OCI-LY3 (cell line): ENCODE results near the gene TRMU.
A peak's percentile ranks its signal among the peaks of the same experiment; 100 is the strongest.

Experiments used
- H2AFZ ChIP-seq: fragments of 200-600, 300-600 bp; shearing (Covaris generic); 2 replicates; pipeline ENCODE4 v1.6.0; 2014; ENCODE audit warnings: antibody characterized with exemption, low read depth, low read length
- H3K27ac ChIP-seq: fragments of 200-600, 300-600 bp; sonication (generic); 2 replicates; pipeline ENCODE4 v1.5.1; 2014; ENCODE audit warnings: mild to moderate bottlenecking, low read length, moderate library complexity, mixed read lengths
- H3K27me3 ChIP-seq: fragments of 200-600, 300-600 bp; sonication (generic); 2 replicates; pipeline ENCODE4 v1.6.1; 2014; ENCODE audit warnings: low read depth, low read length, mixed read lengths
- H3K36me3 ChIP-seq: fragments of 200-600, 300-600 bp; sonication (generic); replicated peaks from 2 replicates; pipeline ENCODE3; 2014; ENCODE audit warnings: low read depth, low read length, mixed read lengths
- H3K4me1 ChIP-seq: fragments of 300-600, 200-600 bp; sonication (generic); 2 replicates; pipeline ENCODE4 v1.6.1; 2014; ENCODE audit warnings: low read length, mixed read lengths
- H3K4me2 ChIP-seq: fragments of 200-600, 300-600 bp; sonication (generic); 2 replicates; pipeline ENCODE4 v1.6.1; 2014; ENCODE audit warnings: low read length, mixed read lengths
- H3K4me3 ChIP-seq: fragments of 300-600, 200-600 bp; sonication (generic); 2 replicates; pipeline ENCODE4 v1.5.1; 2014; ENCODE audit warnings: antibody characterized with exemption, mild to moderate bottlenecking, low read length, moderate library complexity
- H3K79me2 ChIP-seq: fragments of 300-600, 200-600 bp; shearing (Covaris generic); 2 replicates; pipeline ENCODE4 v1.6.1; 2014; ENCODE audit warnings: mild to moderate bottlenecking, low read length, mixed read lengths
- H3K9ac ChIP-seq: fragments of 300-600, 200-600 bp; shearing (Covaris generic); 2 replicates; pipeline ENCODE4 v1.6.0; 2014; ENCODE audit warnings: mild to moderate bottlenecking, low read length, moderate library complexity
- H3K9me3 ChIP-seq: fragments of 200-600, 300-600 bp; shearing (Covaris generic); 2 replicates; pipeline ENCODE4 v1.6.1; 2014; ENCODE audit warnings: low read length, mixed read lengths; ENCODE audit not compliant: insufficient read depth
- H4K20me1 ChIP-seq: fragments of 200-600, 300-600 bp; sonication (generic); 2 replicates; pipeline ENCODE4 v1.6.1; 2016; ENCODE audit warnings: low read length, mixed read lengths; ENCODE audit not compliant: insufficient read depth
- CTCF ChIP-seq: fragments of 200-600, 300-600 bp; sonication (generic); IDR thresholded peaks from 2 replicates; pipeline ENCODE4 v1.5.1; 2014; ENCODE audit warnings: antibody characterized with exemption, low read length, low read depth
- EZH2phosphoT487 ChIP-seq: fragments of 200-600 bp; shearing (Covaris generic); IDR thresholded peaks from 2 replicates; pipeline ENCODE4 v1.6.1; 2018; ENCODE audit warnings: antibody characterized with exemption, mixed run types, low read depth

Gene TRMU

GRCh38 chr22:46320716-46321386, 14.7 kb upstream of the TRMU start:
- no peak for TF ChIP-seq EZH2phosphoT487
- TF ChIP-seq CTCF = no peak
- no peak overlapping the region for H3K4me2 ChIP-seq
- peaks cover 34% of the 10 kb centered on the region; the same call in 1 of the 2 replicates for H3K79me2 ChIP-seq
- H3K4me3 ChIP-seq = no peak overlapping the region
- H4K20me1 ChIP-seq = peaks cover 6% of the 10 kb centered on the region; the same call in 1 of the 2 replicates
- H3K9ac ChIP-seq = no peak overlapping the region
- H2AFZ ChIP-seq = no peak overlapping the region
- H3K9me3 ChIP-seq = no peaks in the 10 kb centered on the region
- peaks cover 77% of the 10 kb centered on the region for H3K36me3 ChIP-seq
- no peaks in the 10 kb centered on the region for H3K27me3 ChIP-seq
- H3K4me1 ChIP-seq = peaks cover 14% of the 10 kb centered on the region
- H3K27ac ChIP-seq = no peak overlapping the region

GRCh38 chr22:46322711-46323110, 12.8 kb upstream of the TRMU start:
- H3K4me1 ChIP-seq = peaks cover 14% of the 10 kb centered on the region
- no peak overlapping the region for H2AFZ ChIP-seq
- H4K20me1 ChIP-seq = peaks cover 6% of the 10 kb centered on the region; the same call in 1 of the 2 replicates
- no peak overlapping the region for H3K9ac ChIP-seq
- H3K79me2 ChIP-seq = peaks cover 27% of the 10 kb centered on the region; the same call in 1 of the 2 replicates
- no peak for TF ChIP-seq EZH2phosphoT487
- H3K27ac ChIP-seq = peak overlapping the region; percentile 59
- peak overlapping the region; percentile 32 for H3K4me2 ChIP-seq
- no peaks in the 10 kb centered on the region for H3K9me3 ChIP-seq
- H3K4me3 ChIP-seq = 0 out of 2 replicates have a peak overlapping the region, but pooled peaks have one; percentile 4
- H3K36me3 ChIP-seq = peaks cover 72% of the 10 kb centered on the region
- no peaks in the 10 kb centered on the region for H3K27me3 ChIP-seq

GRCh38 chr22:46323162-46323561, 12.4 kb upstream of the TRMU start:
- Histone ChIP-seq H3K4me2 (peak overlapping the region; percentile 32), H3K9me3 (no peaks in the 10 kb centered on the region), H3K27ac (peak overlapping the region; percentile 59), H3K9ac (no peak overlapping the region), H3K27me3 (no peaks in the 10 kb centered on the region), H3K4me1 (peaks cover 14% of the 10 kb centered on the region), H3K4me3 (peak overlapping the region; percentile 4; the same call in 1 of the 2 replicates), H4K20me1 (peaks cover 6% of the 10 kb centered on the region; the same call in 1 of the 2 replicates), H3K36me3 (peaks cover 72% of the 10 kb centered on the region), H2AFZ (no peak overlapping the region), H3K79me2 (peaks cover 23% of the 10 kb centered on the region; the same call in 1 of the 2 replicates)
- TF ChIP-seq EZH2phosphoT487 = no peak

- Histone ChIP-seq H3K4me2 (no peak overlapping the region), H3K27ac (no peak overlapping the region), H4K20me1 (peaks cover 6% of the 10 kb centered on the region; the same call in 1 of the 2 replicates), H3K36me3 (peaks cover 70% of the 10 kb centered on the region), H3K27me3 (no peaks in the 10 kb centered on the region), H3K9ac (no peak overlapping the region), H3K4me1 (peaks cover 14% of the 10 kb centered on the region), H2AFZ (no peak overlapping the region), H3K9me3 (no peaks in the 10 kb centered on the region), H3K79me2 (peaks cover 5% of the 10 kb centered on the region; the same call in 1 of the 2 replicates), H3K4me3 (no peak overlapping the region)
- TF ChIP-seq CTCF (no peak), EZH2phosphoT487 (no peak)
Observed at GRCh38 chr22:46326066-46326680, 9.3 kb upstream of the TRMU start.
